GM18498 (cell line): ENCODE measurements around the gene CES4A.

Experiments used
- ATAC-seq: cut with Tn5 transposase; IDR thresholded peaks from one replicate; pipeline ENCODE4 v1.9.1; 2021; ENCODE audit warnings: mild to moderate bottlenecking, moderate library complexity; ENCODE audit not compliant: unreplicated experiment

The CES4A gene

GRCh38 chr16:67017810-67018488 lies 29.6 kb downstream of the CES4A start:
- peak; percentile 82 for ATAC-seq

GRCh38 chr16:67019171-67019570 lies 30.8 kb downstream of the CES4A start:
- no peak for ATAC-seq

- no peak for ATAC-seq
These were observed 32.9 kb downstream of the CES4A start for GRCh38 chr16:67021321-67021720.

- no peak for ATAC-seq
These were observed 34.3 kb downstream of the CES4A start for GRCh38 chr16:67022531-67023214.

GRCh38 chr16:67023689-67024088 lies 35.3 kb downstream of the CES4A start:
- no peak for ATAC-seq

DNA sequence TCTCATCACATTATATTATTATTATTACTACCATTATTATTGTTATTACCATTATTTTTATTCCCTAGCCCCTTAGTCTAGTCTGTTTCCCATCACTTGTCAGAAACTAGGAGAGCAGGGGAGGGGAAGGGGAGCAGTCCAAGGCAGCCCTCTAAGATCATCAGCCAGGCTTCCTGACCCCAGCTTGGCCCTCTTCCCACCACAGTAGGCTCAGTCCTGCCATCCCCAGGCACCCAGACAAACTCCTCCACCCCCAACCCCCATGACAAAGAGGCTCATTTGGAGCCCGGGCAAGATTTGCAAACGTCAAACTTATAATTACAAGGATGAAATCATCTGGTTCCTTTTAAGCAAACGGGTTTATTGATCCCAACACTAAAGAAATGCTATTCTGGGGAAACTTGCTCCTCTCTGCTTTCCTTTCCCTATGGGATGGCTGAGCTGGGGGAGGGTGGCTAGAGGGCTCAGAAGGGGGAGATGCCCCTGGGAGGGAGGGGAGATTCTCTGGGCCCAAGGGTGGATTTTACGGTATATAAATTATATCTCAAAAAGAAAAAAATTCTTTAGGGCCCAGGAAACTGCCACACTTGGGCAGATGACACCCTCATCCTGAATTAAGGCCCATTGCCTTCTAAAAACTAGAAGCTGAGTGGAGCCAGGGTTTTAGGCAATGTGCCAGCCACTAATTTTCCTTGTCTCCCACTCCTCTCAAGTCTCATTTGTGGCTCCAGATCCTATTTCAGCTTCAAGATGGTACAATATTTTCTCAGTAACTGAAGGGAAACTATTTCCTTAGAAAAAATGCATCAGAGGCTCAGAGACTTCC lies 36.2 kb downstream of the CES4A start:
- no peak for ATAC-seq

DNA sequence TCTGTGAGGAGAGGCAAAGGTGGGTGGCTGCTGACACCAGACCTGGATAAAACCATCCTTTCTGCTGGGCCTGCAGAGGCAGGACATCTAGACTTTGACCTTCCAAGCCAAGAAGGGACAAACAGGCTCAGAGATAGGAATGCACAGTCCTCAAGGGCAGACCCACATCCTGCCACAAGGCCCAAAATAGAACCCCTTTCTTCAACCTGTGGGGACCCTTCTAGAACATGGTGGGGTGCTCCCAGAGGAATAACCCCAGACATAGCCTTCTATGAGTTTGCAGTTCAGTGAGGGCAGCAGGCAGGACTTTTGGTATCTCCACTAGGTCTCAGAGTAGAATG lies 36.8 kb downstream of the CES4A start:
- no peak for ATAC-seq

GRCh38 chr16:67026570-67026969 lies 38.2 kb downstream of the CES4A start:
- no peak for ATAC-seq

- no peak for ATAC-seq
These were observed 38.7 kb downstream of the CES4A start for GRCh38 chr16:67027046-67027445.

DNA sequence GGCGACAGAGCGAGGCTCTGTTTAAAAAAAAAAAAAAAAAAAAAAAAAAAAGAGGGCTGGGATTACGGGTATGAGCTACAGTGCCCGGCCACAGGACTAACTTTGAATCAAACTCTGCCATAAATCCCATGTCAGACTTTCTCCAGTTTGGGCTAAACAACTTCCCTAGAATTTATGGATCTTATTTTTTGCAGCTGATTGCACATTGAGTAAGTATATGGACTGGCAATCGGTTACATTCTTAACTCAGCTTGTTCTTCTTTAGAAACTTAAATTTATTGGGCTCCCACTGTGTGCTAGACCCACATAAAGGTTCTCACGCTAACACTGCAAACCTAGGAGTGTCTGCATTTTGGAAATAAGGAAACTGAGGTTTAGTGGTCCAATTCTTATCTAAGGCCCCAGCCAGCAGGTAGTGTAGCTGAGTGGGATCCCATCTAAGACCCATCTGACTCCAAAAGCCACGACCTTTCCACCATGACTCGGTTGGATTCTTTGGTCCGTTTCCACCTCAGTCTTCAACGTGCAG lies 39.8 kb downstream of the CES4A start:
- ATAC-seq = no peak

DNA sequence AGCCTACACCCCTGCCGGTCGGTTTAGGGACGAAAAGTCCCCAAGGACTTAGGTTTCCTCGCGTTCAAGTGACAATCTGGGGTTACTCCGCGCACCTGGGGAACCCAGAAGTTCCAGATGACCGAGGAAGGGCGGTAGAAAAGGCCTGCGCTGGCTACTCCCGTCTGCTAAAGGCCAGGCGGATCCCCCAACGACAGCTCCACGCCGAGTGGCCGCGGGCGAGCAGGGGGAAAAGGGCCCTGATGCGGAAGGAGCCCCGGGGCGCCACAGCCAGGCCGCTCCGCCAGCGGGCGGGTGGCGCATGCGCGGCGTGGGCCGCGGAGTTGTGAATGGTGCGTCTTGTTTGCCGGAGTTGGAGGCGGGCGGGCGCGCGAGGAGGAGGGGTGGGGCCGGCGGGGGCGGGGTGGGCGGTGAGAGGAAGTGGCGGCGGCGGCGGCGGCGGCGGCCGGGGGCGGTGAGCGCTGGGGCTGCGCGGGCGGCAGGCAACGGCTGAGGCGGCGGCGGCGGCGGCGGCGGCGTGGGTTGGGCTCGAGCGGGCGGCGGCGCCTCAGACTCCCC lies 40.4 kb downstream of the CES4A start, which contains the start of gene CBFB:
TSS of gene CBFB (plus strand) at position 454 of the 558 bp plus-strand sequence. CDS start 259 bp downstream, outside the sequence.
- ATAC-seq = peak; percentile 78

DNA sequence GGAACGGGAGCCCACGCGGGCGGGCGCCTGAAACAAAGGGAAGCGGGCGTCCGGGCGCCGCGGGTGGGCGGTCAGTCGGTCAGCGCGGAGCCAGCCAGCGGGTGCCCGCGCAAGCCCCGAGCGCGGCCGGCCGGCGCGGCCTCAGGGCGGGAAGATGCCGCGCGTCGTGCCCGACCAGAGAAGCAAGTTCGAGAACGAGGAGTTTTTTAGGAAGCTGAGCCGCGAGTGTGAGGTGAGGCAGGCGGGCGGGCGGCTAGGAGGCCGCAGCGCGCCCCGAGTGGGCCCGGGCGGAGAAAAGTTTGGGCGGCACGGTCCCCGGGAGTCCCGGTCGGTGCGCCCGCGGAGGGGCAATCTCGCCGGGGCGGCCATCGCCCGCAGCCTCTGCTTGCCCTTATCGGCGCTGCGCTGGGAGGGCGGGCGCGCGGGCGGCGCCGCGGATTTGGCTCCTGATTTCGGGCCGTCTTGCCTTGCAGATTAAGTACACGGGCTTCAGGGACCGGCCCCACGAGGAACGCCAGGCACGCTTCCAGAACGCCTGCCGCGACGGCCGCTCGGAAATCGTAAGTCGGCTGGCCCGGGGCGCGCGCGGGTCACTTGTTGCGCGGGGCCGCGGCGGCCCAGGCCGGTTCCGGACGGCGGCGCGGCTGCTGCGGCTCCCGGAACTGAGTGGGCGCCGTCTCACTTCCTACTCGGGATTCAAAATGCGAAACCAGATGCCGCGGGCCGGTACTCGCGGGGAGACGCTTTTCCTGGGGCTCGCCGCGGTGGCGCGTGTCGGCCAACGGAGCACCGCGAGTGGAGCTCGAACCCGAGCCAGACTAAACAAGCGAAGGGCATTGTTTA lies 41.1 kb downstream of the CES4A start:
- ATAC-seq = peak; percentile 49

GRCh38 chr16:67030221-67030962 lies 42.0 kb downstream of the CES4A start:
- no peak for ATAC-seq

DNA sequence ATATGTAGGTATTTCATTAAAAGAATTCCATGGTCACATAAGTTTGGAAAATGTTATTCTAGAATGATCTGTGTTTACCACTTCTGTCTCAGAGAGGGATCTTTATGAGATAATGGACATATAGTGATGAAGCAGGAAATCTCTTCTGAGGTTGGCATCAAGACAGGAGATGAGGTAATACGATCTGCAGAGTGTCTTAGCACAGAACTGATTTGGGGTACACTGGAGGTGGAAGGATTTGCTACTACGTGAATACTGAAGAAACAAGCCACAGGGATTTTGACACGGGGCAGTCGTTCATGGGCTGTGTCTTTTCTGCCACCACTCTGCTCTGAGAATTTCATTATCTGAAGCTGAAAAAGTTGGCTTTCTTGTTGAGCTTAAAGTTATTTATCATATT lies 46.1 kb downstream of the CES4A start:
- ATAC-seq = no peak

- ATAC-seq = no peak
These were observed 47.0 kb downstream of the CES4A start for GRCh38 chr16:67035364-67035763.

DNA sequence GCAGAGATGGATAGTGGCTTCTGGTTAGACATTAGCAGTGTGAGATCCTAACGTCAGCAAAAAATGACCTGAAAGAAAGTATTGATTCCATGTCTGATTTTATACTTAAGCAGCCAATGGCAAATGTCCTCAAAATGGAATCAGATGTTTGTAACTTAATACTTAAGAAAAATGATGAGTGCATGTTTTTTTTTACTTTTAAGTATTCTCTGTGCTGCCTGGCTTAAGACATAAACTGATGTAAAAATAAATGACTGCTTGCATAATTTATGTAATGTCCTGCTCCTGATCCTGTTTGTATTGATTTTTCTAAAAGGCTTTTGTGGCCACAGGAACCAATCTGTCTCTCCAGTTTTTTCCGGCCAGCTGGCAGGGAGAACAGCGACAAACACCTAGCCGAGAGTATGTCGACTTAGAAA lies 47.9 kb downstream of the CES4A start:
- no peak for ATAC-seq

DNA sequence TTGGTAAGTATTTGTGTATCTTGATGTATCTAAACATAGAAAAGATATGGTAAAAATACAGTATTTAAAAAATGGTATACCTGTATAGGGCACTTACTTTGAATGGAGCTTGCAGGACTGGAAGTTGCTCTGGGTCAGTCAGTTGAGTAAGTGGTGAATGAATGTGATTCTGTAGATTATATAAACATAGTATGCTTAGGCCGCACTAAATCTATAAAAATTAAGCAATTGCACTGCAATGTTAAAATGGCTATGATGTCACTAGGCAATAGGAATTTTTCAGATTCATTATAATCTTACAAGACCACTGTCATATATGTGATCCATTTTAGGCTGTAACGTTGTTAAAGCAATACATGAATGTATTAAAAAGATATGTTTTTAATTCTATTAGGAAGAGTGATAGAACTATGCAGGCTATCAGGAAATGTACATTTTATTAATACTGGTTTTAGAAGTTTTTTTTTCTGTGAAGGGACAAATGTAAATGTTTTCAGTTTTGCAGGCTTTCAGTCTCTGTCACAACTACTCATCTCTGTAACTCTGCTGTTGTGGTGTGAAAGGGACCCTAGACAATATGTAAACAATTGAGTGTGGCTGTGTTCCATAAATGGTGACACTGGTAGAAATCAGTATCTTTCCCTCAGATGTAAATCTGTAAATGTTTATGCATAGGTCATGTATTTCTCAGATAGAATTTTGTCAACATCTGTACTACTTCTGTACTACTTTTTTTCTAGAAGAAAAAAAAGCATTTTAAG lies 51.1 kb downstream of the CES4A start:
- ATAC-seq = no peak

- no peak for ATAC-seq
These were observed 51.8 kb downstream of the CES4A start for GRCh38 chr16:67040166-67040565.

DNA sequence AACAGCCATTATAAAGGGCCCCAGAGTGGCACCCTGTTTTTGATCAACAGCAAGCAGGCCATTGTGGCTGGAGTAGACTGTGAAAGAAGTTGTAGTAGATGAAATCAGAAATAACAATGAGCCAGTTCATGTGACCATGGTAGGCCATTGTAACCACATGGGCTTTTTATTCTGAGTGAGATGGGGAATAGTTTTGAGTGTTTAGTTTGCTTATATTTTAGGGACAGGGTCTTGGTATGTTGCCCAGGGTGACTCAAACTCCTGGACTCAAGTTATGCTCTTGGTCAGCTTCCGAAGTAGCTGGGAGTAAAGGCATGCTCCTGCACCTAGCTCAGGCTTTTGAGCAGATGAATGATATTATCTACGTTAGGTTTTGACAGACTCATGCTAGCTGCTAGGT lies 52.5 kb downstream of the CES4A start:
- no peak for ATAC-seq
